ENCODE data around the gene TIMM9.
"Not testable (repeated sequence)": the region's sequence is repeated elsewhere in the genome, so short reads cannot be mapped to it uniquely, and the experiment has no call there.

TIMM9 gene

GRCh38 chr14:58427281-58428117, at the start of gene TIMM9, which contains the start of gene KIAA0586:
TSS of gene TIMM9 (minus strand) at chr14:58427531. CDS start at chr14:58411945, 15,586 bp downstream.
TSS of gene KIAA0586 (plus strand) at chr14:58427719. CDS start at chr14:58428265, 546 bp downstream.
- DNase-seq, result peak; percentile 90

GRCh38 chr14:58476320-58476719, 49.0 kb upstream of the TIMM9 start:
- DNase-seq, result no peak

GRCh38 chr14:58469309-58469708, 42.0 kb upstream of the TIMM9 start:
- no peak for DNase-seq

GRCh38 chr14:58467575-58467974, 40.2 kb upstream of the TIMM9 start:
- DNase-seq, result no peak

GRCh38 chr14:58466459-58466858, 39.1 kb upstream of the TIMM9 start:
- DNase-seq, result no peak

- no peak for DNase-seq
These were observed 38.1 kb upstream of the TIMM9 start for GRCh38 chr14:58465421-58465820.

GRCh38 chr14:58464652-58465051, 37.3 kb upstream of the TIMM9 start:
- no peak for DNase-seq

- DNase-seq, result no peak
These were observed 35.8 kb upstream of the TIMM9 start for GRCh38 chr14:58463147-58463546.

GRCh38 chr14:58460772-58461171, 33.4 kb upstream of the TIMM9 start:
- no peak for DNase-seq

- DNase-seq, result peak; percentile 43
These were observed 28.4 kb upstream of the TIMM9 start for GRCh38 chr14:58455593-58456265.

- DNase-seq, result no peak
These were observed 17.3 kb upstream of the TIMM9 start for GRCh38 chr14:58444627-58445026.

- no peak for DNase-seq
These were observed 12.1 kb upstream of the TIMM9 start for GRCh38 chr14:58439476-58439875.

- DNase-seq, result no peak
These were observed 2.8 kb upstream of the TIMM9 start for GRCh38 chr14:58430156-58430555.

- no peak for DNase-seq
These were observed 870 bp upstream of the TIMM9 start for GRCh38 chr14:58428118-58428683.

- DNase-seq, result peak; percentile 33
These were observed 556 bp downstream of the TIMM9 start for GRCh38 chr14:58426670-58427280.

- not testable (repeated sequence) for DNase-seq
These were observed 10.4 kb downstream of the TIMM9 start for GRCh38 chr14:58416934-58417333.

- no peak for DNase-seq
These were observed 11.4 kb downstream of the TIMM9 start for GRCh38 chr14:58415636-58416547.

GRCh38 chr14:58414845-58415244, 12.5 kb downstream of the TIMM9 start:
- no peak for DNase-seq

- no peak for DNase-seq
These were observed 18.6 kb downstream of the TIMM9 start for GRCh38 chr14:58408681-58409215.

- DNase-seq, result no peak
These were observed 25.7 kb downstream of the TIMM9 start for GRCh38 chr14:58401587-58401986.

GRCh38 chr14:58398895-58399294, 28.4 kb downstream of the TIMM9 start:
- DNase-seq, result no peak

GRCh38 chr14:58398495-58398894, 28.8 kb downstream of the TIMM9 start:
- no peak for DNase-seq

Measured in T1000 (cell line).